Measurements from ENCODE around the gene POLR2I. TPM values are rescaled to one million over a fixed set of nuclear protein-coding genes. Genes with fewer than 3 reads are reported as not detected.
"Not testable (repeated sequence)": the region's sequence is repeated elsewhere in the genome, so short reads cannot be mapped to it uniquely, and the experiment has no call there.

POLR2I gene
- total RNA-seq, 4 donors from 2014 or later: 54.2 to 98.4 (median 77.4) TPM

DNA sequence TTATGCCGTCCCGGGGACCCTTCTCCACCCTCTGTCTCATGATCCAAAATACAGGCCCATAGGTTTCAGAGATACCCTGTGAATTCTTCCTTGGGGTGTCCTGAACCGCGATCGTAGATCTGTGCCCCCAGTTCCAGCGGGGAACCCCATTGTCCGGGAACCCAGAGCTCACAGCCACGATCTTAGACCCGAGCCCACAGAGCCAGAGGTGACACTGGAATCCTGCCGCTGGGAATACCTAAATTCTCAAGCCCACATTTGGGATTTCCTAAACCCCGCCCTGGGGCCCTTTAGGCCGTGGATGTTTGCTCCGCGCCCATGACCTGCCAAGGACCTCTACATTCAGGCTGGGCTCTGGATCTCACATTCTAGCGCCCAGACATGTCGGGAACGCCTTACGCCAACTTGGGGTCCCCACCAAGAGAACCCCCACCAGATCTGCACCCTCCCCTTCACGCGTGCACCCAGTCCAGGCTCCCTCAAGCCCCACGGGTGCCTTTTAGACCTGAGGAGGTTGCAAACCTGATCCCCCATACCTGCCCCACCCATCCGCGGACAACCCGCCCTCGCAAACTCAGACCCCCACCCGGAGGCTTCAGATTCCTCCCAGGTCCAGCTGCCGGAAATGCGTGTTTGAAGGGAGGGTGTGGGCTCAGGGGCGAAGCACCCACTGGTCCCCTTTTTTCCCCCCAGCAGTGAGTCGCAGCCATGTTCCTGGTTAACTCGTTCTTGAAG lies 25.8 kb upstream of the POLR2I start:
- H3K27ac ChIP-seq: peak overlapping the region; percentile 83 to 100 (median 98)
- no peaks in the 10 kb centered on the region for H3K27me3 ChIP-seq
- 0% methylated on average over 24 to 29 of the region's 31 CpGs for WGBS, 2 donors
- peaks cover 2 to 39% (median 10%) of the 10 kb centered on the region in 3 donors for H3K36me3 ChIP-seq
- H3K9me3 ChIP-seq: no peaks in the 10 kb centered on the region
- DNase-seq (ENCODE audit: low spot score in 2 of 2): peak in 1 of 2 donors; percentile 23
- TF ChIP-seq, protein P1, sequence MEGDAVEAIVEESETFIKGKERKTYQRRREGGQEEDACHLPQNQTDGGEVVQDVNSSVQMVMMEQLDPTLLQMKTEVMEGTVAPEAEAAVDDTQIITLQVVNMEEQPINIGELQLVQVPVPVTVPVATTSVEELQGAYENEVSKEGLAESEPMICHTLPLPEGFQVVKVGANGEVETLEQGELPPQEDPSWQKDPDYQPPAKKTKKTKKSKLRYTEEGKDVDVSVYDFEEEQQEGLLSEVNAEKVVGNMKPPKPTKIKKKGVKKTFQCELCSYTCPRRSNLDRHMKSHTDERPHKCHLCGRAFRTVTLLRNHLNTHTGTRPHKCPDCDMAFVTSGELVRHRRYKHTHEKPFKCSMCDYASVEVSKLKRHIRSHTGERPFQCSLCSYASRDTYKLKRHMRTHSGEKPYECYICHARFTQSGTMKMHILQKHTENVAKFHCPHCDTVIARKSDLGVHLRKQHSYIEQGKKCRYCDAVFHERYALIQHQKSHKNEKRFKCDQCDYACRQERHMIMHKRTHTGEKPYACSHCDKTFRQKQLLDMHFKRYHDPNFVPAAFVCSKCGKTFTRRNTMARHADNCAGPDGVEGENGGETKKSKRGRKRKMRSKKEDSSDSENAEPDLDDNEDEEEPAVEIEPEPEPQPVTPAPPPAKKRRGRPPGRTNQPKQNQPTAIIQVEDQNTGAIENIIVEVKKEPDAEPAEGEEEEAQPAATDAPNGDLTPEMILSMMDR (IDR thresholded peaks at IDR 0.05): no peak
- TF ChIP-seq POLR2A (IDR thresholded peaks at IDR 0.05): no peak
- TF ChIP-seq EP300 (IDR thresholded peaks at IDR 0.05): no peak
- peak overlapping the region; percentile 80 to 94 (median 86) for H3K4me3 ChIP-seq
- H3K4me1 ChIP-seq: peaks cover 5 to 37% (median 10%) of the 10 kb centered on the region in 4 donors

DNA sequence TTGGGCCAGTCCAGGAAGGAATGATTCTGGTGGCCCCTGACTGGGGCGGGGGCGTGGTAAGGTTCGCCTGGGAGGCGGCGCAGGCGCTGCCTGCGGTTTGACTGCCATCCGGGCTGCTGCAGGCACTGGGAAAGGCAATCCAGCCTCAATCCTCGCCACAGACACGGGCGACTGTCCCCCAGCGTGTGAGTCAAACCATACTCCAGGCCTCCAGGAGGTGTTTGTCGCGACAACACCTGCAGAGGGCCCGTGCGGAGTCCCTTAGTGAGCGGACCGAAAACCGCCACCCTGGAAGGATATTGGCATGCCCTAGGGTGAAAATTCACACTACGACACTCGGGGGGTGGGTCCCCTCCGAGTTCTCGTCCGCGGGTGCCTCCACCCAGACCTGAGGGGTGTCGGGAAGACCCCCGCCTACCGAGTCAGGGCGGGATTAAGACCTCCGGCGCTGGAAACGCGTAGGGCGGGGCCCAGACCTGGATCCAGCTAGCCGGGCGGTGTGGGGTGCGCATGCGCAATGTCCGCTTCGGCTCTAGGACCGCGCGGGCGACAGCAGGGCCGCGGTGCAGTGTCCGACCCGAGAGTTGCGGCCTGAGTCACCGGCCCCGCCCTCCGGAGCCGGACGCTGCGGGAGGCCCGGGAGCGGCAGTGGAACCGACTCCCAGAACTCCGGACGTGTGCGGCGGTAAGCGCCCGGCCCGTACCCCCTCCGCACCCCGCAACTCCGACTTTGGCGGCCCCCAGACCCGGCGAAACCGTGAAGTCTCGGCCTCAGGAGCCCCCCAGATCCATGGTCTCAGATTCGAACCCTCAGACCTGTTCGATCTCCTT lies 25.0 kb upstream of the POLR2I start, which contains the start of gene CAPNS1:
Gene CAPNS1, plus strand, starts transcription at position 594 of the 831 bp plus-strand sequence. CDS start 946 bp downstream, outside the sequence.
- Histone ChIP-seq H3K36me3 (peaks cover 0 to 31% (median 10%) of the 10 kb centered on the region in 3 donors), H3K4me1 (peaks cover 5 to 37% (median 10%) of the 10 kb centered on the region in 4 donors), H3K4me3 (peak within 1 kb of the TSS; percentile 80 to 94 (median 86)), H3K27ac (peak within 1 kb of the TSS; percentile 83 to 100 (median 98)), H3K9me3 (no peaks in the 10 kb centered on the region), H3K27me3 (no peaks in the 10 kb centered on the region)
- DNase-seq (ENCODE audit: low spot score in 2 of 2): peak; percentile 87 to 92
- WGBS, 2 donors: 0 to 1% methylated on average over 13 to 54 of the region's 75 CpGs
- TF ChIP-seq POLR2A (IDR thresholded peaks at IDR 0.05) (peak; percentile 91 to 95), EP300 (IDR thresholded peaks at IDR 0.05) (peak; percentile 86 to 95)
- TF ChIP-seq, protein P1 (IDR thresholded peaks at IDR 0.05): peak in 2 of 5 experiments; percentile 24 to 52

DNA sequence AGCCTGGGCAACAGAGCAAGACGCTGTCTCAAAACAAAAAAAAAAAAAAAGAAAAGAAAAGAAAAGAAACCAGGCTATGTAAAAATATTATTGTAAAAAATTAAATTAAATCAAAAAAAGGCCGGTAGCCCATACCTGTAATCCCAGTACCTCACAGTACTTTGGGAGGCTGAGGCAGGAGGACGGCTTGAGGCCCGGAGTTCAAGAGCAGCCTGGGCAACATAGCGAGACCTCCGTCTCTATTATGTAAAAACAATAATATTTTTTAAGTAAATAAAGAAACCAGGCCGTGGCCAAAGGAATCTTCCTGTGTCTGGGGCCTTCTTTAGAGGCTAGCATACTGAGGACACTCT lies 24.4 kb upstream of the POLR2I start:
- Histone ChIP-seq H3K27ac (peak overlapping the region; percentile 83 to 100 (median 98)), H3K4me3 (peak overlapping the region; percentile 80 to 94 (median 86)), H3K9me3 (no peaks in the 10 kb centered on the region), H3K36me3 (peaks cover 0 to 25% (median 9%) of the 10 kb centered on the region in 3 donors), H3K4me1 (peaks cover 5 to 37% (median 10%) of the 10 kb centered on the region in 4 donors), H3K27me3 (no peaks in the 10 kb centered on the region)
- WGBS, 2 donors: 48 to 49% methylated on average over 7 of the region's 7 CpGs
- no peak for DNase-seq (ENCODE audit: low spot score in 2 of 2)
- TF ChIP-seq EP300 (IDR thresholded peaks at IDR 0.05) (no peak), POLR2A (IDR thresholded peaks at IDR 0.05) (no peak)
- TF ChIP-seq, protein P1 (IDR thresholded peaks at IDR 0.05): no peak

DNA sequence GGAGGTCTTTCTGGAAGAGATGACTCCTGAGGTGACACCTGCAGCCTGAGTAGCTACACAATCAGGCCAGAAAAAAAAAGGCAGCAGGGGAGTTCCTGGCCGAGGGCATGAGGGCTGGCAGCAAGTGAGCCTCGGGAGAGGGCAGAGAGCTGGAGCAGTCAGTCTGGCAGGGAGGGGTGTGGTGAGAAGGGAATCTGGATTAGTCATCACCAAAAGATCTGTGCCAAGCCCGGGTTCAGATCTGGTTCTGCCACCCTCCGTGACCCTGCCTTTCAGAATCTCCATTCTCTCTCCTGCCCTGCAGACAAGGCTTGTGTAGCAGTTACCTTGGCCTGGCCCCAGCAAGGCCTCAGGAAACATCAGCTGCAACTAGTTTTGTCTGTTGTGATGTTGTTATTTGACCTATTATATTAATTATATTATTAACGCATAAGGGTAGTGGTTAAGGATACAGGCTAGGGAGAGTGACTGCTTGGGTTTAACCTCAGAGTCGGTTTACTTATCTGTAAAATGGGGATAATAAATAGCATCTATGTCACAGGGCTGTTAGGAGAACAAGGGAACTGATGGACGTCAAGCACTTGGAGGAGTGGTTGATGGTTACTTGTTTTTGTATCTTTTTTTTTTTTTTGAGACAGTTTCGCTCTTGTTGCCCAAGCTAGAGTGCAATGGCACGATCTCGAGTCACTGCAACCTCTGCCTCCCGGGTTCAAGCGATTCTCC lies 22.4 kb upstream of the POLR2I start:
- WGBS, 2 donors: 49 to 53% methylated on average over 12 of the region's 12 CpGs
- H3K27ac ChIP-seq: peak overlapping the region in 3 of 4 donors; percentile 50 to 77 (median 74)
- H3K4me1 ChIP-seq: peaks cover 5 to 34% (median 10%) of the 10 kb centered on the region in 4 donors
- H3K27me3 ChIP-seq: no peaks in the 10 kb centered on the region
- DNase-seq (ENCODE audit: low spot score in 2 of 2): no peak
- no peaks in the 10 kb centered on the region for H3K9me3 ChIP-seq
- TF ChIP-seq POLR2A (IDR thresholded peaks at IDR 0.05) (no peak), EP300 (IDR thresholded peaks at IDR 0.05) (peak in 1 of 2 donors; percentile 45)
- H3K36me3 ChIP-seq: peaks cover 0 to 6% (median 1%) of the 10 kb centered on the region in 3 donors
- no peak overlapping the region for H3K4me3 ChIP-seq

DNA sequence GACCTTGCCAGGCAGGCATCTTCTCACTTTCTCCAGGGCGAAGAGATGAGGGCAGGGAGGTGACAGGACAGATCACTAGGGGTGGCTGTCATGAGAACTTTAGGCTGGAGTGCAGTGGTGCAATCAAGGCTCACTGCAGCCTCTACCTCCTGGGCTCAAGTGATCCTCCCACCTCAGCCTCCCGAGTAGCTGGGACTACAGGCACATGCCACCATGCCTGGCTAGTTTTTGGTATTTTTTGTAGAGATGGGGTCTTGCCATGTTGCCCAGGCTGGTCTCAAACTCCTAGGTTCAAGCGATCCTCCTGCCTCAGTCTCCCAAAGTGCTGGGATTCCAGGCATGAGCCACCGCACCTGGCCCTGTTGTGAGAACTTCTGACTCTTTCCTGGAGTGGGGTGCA lies 20.2 kb upstream of the POLR2I start:
- WGBS, 2 donors: 88 to 94% methylated on average over 3 to 4 of the region's 4 CpGs
- not testable (repeated sequence) for H3K9me3 ChIP-seq; H3K27ac ChIP-seq; H3K36me3 ChIP-seq; H3K4me3 ChIP-seq; H3K27me3 ChIP-seq; DNase-seq (ENCODE audit: low spot score in 2 of 2)
- H3K4me1 ChIP-seq: peaks cover 0 to 24% (median 4%) of the 10 kb centered on the region in 4 donors

DNA sequence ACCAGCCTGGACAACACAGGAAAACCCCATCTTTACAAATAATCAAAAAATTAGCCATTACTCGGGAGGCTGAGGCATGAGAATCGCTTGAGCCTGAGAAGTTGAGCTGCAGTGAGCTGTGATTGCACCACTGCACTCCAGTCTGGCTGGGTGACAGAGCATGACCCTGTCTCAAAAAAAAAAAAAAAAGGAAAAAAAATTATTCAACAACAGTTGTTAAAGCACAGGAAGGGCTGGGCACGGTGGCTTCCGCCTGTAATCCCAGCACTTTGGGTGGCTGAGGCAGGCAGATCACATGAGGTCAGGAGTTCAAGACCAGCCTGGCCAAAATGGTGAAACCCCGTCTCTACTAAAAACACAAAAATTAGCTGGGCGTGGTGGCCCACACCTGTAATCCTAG lies 16.5 kb upstream of the POLR2I start:
- not testable (repeated sequence) for H3K27ac ChIP-seq; H3K4me3 ChIP-seq; H3K9me3 ChIP-seq; DNase-seq (ENCODE audit: low spot score in 2 of 2); H3K27me3 ChIP-seq; H3K36me3 ChIP-seq
- WGBS, 2 donors: 67 to 69% methylated on average over 6 of the region's 6 CpGs
- H3K4me1 ChIP-seq: peaks cover 0 to 20% (median 7%) of the 10 kb centered on the region in 4 donors
